NB4 (cell line): ENCODE measurements around the gene HELZ.

Experiments used
- MYC ChIP-seq: IDR thresholded peaks from 2 replicates; pipeline ENCODE4 v1.6.1; 2011; ENCODE audit warnings: low read depth, low read length
- POLR2A ChIP-seq: IDR thresholded peaks from 2 replicates; pipeline ENCODE4 v1.6.1; 2011; ENCODE audit warnings: mild to moderate bottlenecking; ENCODE audit not compliant: insufficient read length; ENCODE audit errors: extremely low read depth
- TF ChIP-seq, protein P1 (sequence below): IDR thresholded peaks from one replicate; pipeline ENCODE4 v1.5.1; 2012; ENCODE audit warnings: low read depth, low read length
- TF ChIP-seq, protein P2 (sequence below): IDR thresholded peaks from 2 replicates; pipeline ENCODE4 v1.6.1; 2011; ENCODE audit warnings: low read depth, low read length

DNA sequence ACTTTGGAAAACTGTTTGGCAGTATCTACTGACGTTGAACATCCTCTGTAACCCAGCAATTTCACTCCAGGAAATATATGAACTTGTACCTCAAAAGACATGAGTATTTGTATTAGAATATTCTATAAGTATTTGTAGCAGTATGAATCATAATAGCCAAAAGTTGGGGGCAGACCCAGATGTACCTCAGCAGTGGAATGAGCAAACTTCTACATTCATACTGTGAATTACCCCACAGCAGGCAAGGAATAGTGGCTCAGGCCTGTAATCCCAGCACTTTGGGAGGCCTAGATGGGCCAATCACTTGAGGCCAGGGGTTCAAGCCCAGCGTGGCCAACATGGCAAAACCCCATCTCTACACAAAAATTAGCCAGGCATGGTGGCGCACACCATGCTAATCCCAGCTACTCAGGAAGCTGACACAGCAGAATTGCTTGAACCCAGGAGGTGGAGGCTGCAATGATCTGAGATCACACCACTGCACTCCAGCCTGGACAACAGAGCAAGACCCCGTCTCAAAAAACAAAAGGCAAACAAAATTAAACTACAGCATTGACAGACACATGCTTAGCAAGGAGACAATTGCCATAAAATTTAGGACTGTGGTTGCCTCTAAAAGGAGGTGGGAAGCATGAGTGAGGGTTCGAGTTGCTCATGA lies 11.2 kb upstream of the HELZ start:
- TF ChIP-seq, protein P1, sequence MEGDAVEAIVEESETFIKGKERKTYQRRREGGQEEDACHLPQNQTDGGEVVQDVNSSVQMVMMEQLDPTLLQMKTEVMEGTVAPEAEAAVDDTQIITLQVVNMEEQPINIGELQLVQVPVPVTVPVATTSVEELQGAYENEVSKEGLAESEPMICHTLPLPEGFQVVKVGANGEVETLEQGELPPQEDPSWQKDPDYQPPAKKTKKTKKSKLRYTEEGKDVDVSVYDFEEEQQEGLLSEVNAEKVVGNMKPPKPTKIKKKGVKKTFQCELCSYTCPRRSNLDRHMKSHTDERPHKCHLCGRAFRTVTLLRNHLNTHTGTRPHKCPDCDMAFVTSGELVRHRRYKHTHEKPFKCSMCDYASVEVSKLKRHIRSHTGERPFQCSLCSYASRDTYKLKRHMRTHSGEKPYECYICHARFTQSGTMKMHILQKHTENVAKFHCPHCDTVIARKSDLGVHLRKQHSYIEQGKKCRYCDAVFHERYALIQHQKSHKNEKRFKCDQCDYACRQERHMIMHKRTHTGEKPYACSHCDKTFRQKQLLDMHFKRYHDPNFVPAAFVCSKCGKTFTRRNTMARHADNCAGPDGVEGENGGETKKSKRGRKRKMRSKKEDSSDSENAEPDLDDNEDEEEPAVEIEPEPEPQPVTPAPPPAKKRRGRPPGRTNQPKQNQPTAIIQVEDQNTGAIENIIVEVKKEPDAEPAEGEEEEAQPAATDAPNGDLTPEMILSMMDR = no peak
- TF ChIP-seq POLR2A (no peak), MYC (no peak)
- TF ChIP-seq, protein P2, sequence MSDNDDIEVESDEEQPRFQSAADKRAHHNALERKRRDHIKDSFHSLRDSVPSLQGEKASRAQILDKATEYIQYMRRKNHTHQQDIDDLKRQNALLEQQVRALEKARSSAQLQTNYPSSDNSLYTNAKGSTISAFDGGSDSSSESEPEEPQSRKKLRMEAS = no peak
